Astrocyte (in vitro differentiated cells and primary cell): ENCODE results near the gene EXPH5.

ENCODE experiments used
- CTCF ChIP-seq: IDR thresholded peaks from 2 replicates; pipeline ENCODE4 v1.5.1; 2011; ENCODE audit warnings: low read depth, mild to moderate bottlenecking, inconsistent platforms, low read length, moderate library complexity; ENCODE audit not compliant: insufficient read depth
- EZH2 ChIP-seq: IDR thresholded peaks from 2 replicates; pipeline ENCODE4 v1.6.1; 2012; ENCODE audit warnings: mild to moderate bottlenecking, low read length, inconsistent platforms; ENCODE audit not compliant: insufficient read depth

GRCh38 chr11:108632041-108632704 is 38.6 kb upstream of the EXPH5 start:
- TF ChIP-seq CTCF (no peak), EZH2 (no peak)
